Parathyroid adenoma (tissue), 2 donors: Measurements from ENCODE around the gene ACTR5.

Experiments used
- H2AFZ ChIP-seq: fragments of 300-600 bp; sonication (generic); one replicate; pipeline ENCODE4 v1.7.0; 2017; ENCODE audit warnings: antibody characterized with exemption, mild to moderate bottlenecking
- H3K27ac ChIP-seq: fragments of 300-600 bp; sonication (generic); one replicate; pipeline ENCODE4 v1.7.0; 2017
- H3K27me3 ChIP-seq: fragments of 300-600 bp; sonication (generic); one replicate; pipeline ENCODE4 v1.7.0; 2017; ENCODE audit warnings: low read length; ENCODE audit not compliant: control insufficient read depth, insufficient read depth
- H3K36me3 ChIP-seq: fragments of 300-600 bp; sonication (generic); one replicate; pipeline ENCODE4 v1.7.0; 2017; ENCODE audit warnings: low read length; ENCODE audit not compliant: control insufficient read depth, insufficient read depth
- H3K4me1 ChIP-seq: fragments of 300-600 bp; sonication (generic); one replicate; pipeline ENCODE4 v1.7.0; 2017; ENCODE audit warnings: control low read depth
- H3K4me2 ChIP-seq: fragments of 300-600 bp; sonication (generic); one replicate; pipeline ENCODE4 v1.7.0; 2017; ENCODE audit warnings: low read length
- H3K4me3 ChIP-seq: fragments of 300-600 bp; sonication (generic); one replicate; pipeline ENCODE4 v1.7.0; 2017; ENCODE audit warnings: low read depth, low read length
- H3K79me2 ChIP-seq: fragments of 300-600 bp; sonication (generic); one replicate; pipeline ENCODE4 v1.7.0; 2017; ENCODE audit warnings: control low read depth
- H3K9ac ChIP-seq: fragments of 300-600 bp; sonication (generic); one replicate; pipeline ENCODE4 v1.7.0; 2017; ENCODE audit warnings: mild to moderate bottlenecking
- H3K9me3 ChIP-seq: fragments of 300-600 bp; sonication (generic); one replicate; pipeline ENCODE4 v1.7.0; 2017; ENCODE audit warnings: low read length; ENCODE audit not compliant: control insufficient read depth
- CTCF ChIP-seq: fragments of 300-600 bp; sonication (generic); IDR thresholded peaks from one replicate; pipeline ENCODE4 v1.7.0; 2017; ENCODE audit warnings: antibody characterized with exemption, mild to moderate bottlenecking
- donor health status: primary hyperparathyroidism.

ACTR5 gene

DNA sequence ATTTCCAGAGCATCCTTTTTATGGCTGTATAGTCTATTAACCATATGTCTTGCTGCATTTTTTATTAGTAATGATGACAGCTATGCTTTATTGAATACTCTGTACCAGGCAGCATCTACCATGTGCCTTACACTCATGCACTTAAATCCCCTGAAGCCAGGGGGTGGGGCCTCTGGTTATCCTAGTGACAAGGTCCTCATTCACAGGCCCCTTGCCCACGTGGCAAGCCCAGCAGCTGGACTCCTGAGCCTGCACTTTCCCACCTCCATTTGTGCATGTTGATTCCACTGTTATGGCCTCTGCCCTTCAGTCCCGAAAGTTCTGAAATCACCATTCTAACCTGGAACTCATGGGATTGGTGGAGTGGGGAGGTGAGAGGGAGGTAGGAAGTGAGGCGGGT lies 22.3 kb downstream of the ACTR5 start:
- Histone ChIP-seq H3K4me2 (no peak overlapping the region), H3K27me3 (no peaks in the 10 kb centered on the region), H3K79me2 (no peaks in the 10 kb centered on the region), H3K9me3 (no peaks in the 10 kb centered on the region), H3K9ac (no peak overlapping the region), H2AFZ (no peak overlapping the region), H3K27ac (no peak overlapping the region), H3K4me3 (no peak overlapping the region), H3K36me3 (no peaks in the 10 kb centered on the region), H3K4me1 (no peaks in the 10 kb centered on the region)
- TF ChIP-seq CTCF, result no peak

DNA sequence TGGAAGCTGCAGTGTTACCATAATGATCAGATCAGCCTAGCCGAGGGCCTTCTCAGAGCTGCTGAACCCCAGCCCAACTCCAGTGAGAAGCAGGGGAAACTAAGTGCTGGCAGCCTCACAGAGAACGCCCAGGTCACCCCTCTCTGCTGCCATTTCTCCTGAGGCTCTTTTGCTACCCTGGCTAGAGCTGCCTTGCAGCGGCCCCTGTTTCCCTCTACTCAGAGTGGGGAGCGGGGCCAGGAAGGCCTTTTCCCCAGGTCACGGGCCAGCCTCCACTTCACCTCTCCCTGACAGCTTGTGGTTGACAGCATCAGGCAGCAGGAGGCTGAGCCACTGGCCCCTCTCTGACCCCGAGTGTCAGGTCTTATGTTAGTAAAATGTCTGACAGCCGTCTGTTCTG lies 22.7 kb downstream of the ACTR5 start:
- no peak overlapping the region for H3K9ac ChIP-seq
- H3K79me2 ChIP-seq, result no peaks in the 10 kb centered on the region
- H3K27me3 ChIP-seq, result no peaks in the 10 kb centered on the region
- no peaks in the 10 kb centered on the region for H3K36me3 ChIP-seq
- no peaks in the 10 kb centered on the region for H3K4me1 ChIP-seq
- TF ChIP-seq CTCF, result no peak
- H3K4me2 ChIP-seq, result no peak overlapping the region
- H3K4me3 ChIP-seq, result no peak overlapping the region
- H3K27ac ChIP-seq, result no peak overlapping the region
- H3K9me3 ChIP-seq, result no peaks in the 10 kb centered on the region
- H2AFZ ChIP-seq, result no peak overlapping the region

GRCh38 chr20:38771621-38772020 lies 23.4 kb downstream of the ACTR5 start:
- H3K36me3 ChIP-seq, result no peaks in the 10 kb centered on the region
- no peak for TF ChIP-seq CTCF

GRCh38 chr20:38774167-38774566 lies 25.9 kb downstream of the ACTR5 start:
- Histone ChIP-seq H3K27me3 (no peaks in the 10 kb centered on the region), H3K4me2 (no peak overlapping the region), H3K4me1 (no peaks in the 10 kb centered on the region), H3K36me3 (no peaks in the 10 kb centered on the region), H2AFZ (no peak overlapping the region), H3K79me2 (no peaks in the 10 kb centered on the region), H3K9me3 (no peaks in the 10 kb centered on the region), H3K9ac (no peak overlapping the region), H3K4me3 (no peak overlapping the region), H3K27ac (no peak overlapping the region)
- TF ChIP-seq CTCF, result no peak

More at GRCh38 chr20:38771621-38772020, 23.4 kb downstream of the ACTR5 start:
- Histone ChIP-seq H3K27me3 (no peaks in the 10 kb centered on the region), H3K4me3 (no peak overlapping the region), H2AFZ (no peak overlapping the region), H3K27ac (no peak overlapping the region), H3K9me3 (no peaks in the 10 kb centered on the region), H3K4me1 (no peaks in the 10 kb centered on the region), H3K79me2 (no peaks in the 10 kb centered on the region), H3K9ac (no peak overlapping the region), H3K4me2 (no peak overlapping the region)

DNA sequence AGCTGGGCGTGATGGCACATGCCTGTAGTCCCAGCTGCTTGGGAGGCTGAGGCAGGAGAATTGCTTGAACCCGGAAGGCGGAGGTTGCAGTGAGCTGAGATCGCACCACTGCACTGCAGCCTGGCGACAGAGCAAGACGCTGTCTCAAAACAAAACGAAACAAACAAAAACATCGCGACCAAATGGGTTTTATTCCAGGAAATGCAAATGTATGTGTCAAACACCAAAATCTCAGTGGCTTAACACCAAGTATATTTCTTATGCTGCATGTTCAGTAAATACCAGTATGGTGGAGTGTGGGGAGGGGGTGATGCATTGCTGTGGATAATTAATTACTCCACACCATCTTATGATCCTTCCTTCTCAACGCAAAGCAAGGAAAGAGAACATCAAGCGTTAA lies 28.1 kb downstream of the ACTR5 start:
- TF ChIP-seq CTCF, result no peak
- Histone ChIP-seq H3K27ac (no peak overlapping the region), H3K36me3 (no peaks in the 10 kb centered on the region), H3K27me3 (no peaks in the 10 kb centered on the region), H3K9me3 (no peaks in the 10 kb centered on the region), H3K4me2 (no peak overlapping the region), H2AFZ (no peak overlapping the region), H3K4me3 (no peak overlapping the region), H3K9ac (no peak overlapping the region), H3K79me2 (no peaks in the 10 kb centered on the region), H3K4me1 (no peaks in the 10 kb centered on the region)
